ENCODE results near the gene SNIP1.
"Not testable (repeated sequence)": the region's sequence is repeated elsewhere in the genome, so short reads cannot be mapped to it uniquely, and the experiment has no call there.

SNIP1 gene

DNA sequence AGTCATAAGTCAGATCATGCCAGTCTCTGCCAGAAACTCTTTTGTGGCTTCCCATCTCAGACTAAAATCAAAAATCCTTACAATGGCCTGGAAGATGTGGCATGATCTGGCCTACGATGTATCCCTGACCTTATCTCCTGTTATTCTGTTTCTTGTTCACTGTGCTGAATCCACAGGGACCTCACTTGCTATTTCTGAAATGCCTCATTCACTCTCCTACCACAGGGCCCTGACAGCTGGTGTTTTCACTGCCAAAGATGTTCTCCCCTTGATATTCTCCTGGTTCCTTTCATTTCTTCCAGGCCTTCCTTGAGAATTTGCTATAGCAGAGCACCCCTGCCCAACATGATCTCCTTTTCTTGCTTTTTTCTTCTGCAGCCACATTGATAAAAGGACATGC lies 4.3 kb upstream of the SNIP1 start:
- DNase-seq, result no peak

DNA sequence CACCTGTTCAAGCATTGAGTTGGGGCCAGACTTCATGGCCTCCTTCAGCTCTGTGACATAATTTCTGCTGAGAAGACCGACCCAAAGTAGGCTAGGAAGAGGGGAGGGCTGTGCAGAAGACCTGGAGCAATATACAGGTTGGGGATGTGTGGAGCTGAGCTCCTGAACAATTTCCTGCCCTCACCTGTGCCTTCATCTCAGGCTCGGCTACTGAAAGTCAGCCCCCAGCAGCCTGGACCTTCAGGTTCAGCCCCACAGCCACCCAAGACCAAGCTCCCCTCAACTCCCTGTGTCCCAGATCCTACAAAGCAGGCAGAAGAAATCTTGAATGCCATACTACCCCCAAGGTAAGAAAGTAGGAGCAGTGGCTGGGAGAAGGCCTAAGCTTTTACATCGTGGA lies 3.3 kb upstream of the SNIP1 start:
- DNase-seq, result no peak

DNA sequence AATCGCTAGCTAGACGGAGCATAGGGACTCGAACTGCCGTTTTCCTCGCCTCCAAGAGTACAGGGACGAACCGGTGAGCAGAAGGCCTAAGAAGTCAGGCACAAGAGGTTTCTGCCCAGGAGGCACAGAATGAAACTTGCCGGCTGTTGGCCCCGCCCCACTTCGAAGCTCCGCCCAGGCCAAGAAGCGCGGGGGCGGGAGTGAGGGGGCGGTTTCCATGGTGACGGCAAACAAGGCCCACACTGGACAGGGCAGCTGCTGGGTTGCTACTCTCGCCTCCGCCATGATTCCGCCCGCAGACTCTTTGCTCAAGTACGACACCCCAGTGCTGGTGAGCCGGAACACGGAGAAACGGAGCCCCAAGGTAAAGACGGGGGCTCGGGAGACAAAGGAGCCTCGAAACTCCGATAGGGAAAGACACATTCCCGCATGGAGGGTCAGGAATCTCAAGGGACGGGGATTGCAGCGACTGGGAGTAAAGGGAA lies 2.7 kb upstream of the SNIP1 start, which contains the start of gene DNALI1:
TSS of gene DNALI1 (plus strand) at position 229 of the 485 bp plus-strand sequence. CDS start at position 284, 55 bp downstream.
- peak; percentile 11 for DNase-seq

DNA sequence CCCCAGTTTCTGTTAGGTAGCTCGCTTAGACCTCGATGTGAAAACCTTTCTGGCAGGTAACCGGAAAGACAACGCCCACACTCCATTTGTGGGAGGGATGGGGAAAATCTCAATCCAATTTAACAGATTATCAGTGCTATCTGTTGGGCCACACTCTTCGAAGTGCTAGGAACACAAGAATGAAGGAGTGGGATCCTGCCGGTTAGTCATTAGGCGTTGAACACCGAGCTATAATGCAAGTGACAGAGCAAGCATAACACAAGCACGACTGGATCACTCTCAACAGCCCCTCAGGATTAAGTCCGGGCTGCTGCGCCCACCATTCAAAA lies 531 bp downstream of the SNIP1 start:
- no peak for DNase-seq

DNA sequence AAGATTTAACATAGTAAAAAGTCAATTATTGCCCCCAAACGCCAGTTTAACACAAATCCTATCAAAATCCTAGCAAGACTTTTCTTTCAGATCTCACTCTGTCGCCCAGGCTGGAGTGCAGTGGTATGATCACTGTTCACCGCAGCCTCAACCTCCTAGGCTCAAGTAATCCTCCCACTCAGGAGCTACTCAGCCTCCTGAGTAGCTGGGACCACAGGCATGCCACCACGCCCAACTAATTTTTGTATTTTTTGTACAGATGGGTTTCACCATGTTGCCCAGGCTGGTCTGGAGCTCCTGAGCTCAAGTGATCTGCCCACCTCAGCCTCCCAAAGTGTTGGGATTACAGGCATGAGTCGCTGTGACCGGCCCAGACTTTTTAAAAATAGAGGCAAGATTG lies 4.8 kb downstream of the SNIP1 start:
- DNase-seq, result no peak

DNA sequence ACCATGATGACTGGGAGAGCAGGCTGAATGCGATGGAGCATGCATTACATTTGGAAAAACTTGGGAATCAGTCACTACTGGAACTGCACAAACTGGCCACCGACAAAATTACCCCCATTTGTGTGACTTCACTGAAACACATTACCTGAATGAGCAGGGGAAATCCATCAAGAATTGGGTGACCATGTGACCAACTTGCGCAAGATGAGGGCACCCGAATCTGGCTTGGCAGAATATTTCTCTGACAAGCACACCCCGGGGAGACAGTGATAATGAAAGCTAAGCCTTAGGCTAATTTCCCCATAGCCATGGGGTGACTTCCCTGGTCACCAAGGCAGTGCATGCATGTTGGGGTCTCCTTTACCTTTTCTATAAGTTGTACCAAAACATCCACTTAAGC lies 9.1 kb downstream of the SNIP1 start:
- no peak for DNase-seq

DNA sequence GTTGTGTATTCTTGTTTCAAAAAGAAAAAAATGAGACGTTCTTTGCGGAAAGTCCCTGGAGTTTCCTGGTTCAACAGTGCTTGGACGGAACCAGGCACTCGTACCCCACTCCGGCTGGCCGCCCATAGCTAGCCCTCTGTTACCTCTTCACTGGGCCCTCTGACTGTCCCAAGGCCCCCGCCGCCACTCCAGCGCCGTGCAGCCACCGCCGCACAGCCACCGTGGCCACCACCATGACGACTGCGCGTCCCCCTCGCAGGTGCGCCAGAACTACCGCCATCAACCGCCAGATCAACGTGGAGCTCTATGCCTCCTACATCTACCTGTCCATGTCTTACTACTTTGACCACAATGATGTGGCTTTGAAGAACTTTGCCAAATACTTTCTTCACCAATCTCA lies 9.6 kb downstream of the SNIP1 start:
- no peak for DNase-seq

DNA sequence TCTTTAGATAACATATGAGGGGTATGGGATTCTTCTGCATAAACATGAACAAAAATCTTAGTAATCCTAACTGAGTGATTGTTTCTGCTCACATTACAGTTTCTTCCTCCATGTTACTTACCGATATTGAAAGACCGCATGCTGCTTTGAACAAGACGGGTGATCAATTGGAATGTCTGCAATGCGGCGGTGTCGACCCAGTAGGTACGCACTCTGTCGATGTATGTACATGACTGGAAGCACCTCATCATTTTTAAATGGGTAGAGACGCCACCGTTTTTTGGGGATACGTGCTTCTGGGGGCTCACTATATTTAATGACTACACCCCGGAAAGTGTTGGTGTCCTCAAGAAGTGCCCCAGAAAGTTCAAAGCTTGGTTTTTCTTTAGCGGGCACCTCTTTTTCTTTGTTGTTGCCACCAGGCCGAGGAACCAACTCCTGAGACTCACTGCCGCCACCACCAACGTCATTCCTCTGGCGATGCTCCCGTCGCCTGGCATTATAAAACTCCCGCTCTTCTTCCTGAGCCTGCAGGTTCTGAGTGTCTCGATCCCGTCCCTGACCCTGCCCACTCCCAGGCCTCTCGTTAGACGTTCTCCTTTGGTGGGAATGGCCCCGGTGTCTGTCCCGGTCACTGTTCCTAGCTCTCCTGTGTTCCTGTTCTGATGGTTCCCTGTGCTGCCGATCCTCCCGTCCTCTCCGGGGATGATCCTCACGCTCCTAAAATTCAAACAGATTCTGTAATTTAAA lies 13.9 kb downstream of the SNIP1 start:
- DNase-seq, result no peak

DNA sequence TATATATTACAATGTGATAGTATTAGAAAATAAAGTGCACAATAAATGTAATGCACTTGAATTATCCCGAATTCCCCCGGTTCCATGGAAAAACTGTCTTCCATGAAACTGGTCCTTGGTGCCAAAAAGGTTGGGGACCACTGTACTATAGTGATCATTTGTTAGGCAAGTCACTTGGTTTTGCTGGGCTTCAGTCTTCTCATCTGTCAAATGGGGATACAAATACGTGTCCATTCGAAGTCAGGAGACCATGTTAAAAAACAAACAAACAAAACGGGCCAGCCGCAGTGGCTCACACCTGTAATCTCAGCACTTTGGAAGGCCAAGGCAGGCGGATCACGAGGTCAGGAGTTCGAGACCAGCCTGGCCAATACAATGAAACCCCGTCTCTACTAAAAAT lies 14.9 kb downstream of the SNIP1 start:
- not testable (repeated sequence) for DNase-seq

DNA sequence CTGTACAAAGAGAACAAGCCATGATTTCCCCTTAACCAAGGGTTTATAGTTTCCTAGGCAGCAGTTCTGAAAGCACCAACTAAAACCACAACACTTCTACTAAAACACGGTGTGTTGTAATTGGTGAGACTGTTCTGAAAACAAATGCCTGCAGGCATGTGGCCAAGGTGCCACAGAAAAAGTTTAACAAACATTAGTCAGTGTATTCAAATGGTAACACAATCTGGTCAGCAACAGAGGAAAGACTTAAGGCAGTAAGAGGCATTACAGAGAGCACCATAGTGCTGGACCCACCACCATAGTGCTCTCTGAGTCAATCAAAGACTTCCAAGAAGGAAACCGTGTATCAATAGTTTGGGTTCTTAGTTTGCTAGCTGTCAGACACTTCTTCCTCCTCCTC lies 16.7 kb downstream of the SNIP1 start:
- DNase-seq, result no peak

DNA sequence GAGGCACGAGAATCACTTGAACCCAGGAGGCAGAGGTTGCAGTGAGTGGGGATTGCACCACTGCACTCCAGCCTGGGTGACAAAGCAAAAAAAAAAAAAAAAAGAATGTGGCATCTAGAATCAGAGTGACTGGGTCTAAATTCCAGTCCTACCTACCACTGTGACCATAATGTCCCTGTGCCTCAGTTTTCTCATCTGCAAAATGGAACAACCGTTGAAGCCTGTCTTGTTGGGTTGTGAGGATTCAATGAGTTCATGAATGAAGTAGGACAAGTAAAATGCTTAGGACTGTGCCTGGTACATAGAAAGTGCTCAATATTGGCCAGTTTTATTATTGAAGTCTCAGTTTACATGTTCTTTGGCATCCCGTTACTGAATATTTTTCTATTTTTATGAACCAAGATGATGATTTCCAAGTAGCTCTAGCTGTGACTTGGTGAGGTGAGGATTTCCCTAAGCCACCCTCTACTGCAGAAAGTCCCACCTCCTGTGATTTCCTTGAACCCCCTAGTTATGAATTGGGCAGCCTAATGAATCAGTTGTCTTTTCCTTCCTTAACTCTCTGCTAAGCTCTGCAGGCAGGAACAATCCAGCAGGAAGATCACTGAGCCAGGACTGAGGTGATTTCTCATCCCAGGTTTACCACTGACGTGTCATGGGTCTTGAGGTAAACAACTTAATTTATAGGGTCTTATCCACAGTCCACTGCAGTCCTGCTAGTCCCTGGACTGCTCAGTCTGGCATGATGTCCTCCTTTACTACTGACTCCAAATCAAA lies 20.6 kb downstream of the SNIP1 start:
- no peak for DNase-seq

DNA sequence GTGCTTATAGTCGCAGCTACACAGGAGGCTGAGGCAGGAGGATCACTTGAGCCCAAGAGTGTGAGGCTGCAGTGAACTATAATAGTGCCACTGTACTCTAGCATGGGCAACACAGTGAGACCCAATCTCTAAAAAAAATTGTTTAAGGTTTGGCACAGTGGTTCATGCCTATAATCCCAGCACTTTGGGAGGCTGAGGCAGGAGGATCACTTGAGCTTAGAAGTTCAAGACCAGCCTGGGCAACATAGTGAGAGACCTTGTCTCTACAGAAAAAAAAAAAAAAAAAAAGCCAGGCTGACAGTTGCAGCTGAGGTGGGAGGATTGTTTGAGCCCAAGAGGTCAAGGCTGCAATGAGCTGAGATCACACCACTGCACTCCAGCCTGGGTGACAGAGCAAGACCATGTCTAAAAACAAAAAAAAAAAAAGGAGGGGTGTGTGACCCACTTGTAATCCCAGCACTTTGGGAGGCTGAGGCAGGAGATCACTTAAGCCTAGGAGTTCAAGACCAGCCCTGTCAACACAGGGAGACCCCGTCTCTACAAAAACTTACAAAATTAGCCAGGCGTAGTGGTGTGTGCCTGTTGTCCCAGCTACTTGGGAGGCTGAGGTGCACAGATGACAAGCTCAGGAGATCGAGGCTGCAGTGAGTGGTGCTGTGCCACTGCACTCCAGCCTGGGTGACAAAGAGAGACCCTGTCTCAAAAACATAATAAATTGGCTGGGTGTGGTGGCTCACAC lies 21.5 kb downstream of the SNIP1 start:
- not testable (repeated sequence) for DNase-seq

DNA sequence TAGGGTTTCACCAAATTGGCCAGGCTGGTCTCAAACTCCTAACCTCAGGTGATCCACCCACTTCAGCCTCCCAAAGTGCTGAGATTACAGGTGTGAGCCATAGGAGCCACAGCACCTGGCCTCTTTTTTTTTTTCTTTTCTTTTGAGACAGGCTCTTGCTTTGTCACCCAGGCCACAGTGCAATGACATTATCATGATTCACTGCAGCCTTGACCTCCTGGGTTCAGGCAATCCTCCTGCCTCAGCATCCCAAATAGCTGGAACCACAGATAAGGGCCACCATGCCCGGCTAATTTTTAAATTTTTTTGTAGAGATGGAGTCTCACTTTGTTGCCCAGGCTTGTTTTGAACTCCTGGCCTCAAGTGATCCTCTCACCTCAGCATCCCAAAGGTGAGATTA lies 24.2 kb downstream of the SNIP1 start:
- DNase-seq, result not testable (repeated sequence)

DNA sequence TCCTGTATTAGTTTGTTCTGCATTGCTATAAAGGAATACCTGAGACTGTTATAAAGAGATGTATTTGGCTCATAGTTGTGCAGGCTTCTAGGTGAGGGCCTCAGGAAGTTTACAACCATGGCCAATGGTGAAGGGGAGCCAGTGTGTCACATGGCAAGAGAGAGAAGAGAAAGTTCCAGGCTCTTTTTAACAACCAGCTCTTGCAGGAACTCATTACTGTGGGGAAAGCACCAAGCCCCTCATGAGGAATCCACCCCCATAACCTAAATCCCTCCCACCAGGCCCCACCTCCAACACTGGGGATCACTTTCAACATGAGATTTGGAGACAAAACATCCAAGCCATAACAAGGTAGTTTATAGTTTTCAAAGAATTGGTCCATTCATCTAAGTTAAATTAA lies 34.5 kb downstream of the SNIP1 start:
- no peak for DNase-seq

DNA sequence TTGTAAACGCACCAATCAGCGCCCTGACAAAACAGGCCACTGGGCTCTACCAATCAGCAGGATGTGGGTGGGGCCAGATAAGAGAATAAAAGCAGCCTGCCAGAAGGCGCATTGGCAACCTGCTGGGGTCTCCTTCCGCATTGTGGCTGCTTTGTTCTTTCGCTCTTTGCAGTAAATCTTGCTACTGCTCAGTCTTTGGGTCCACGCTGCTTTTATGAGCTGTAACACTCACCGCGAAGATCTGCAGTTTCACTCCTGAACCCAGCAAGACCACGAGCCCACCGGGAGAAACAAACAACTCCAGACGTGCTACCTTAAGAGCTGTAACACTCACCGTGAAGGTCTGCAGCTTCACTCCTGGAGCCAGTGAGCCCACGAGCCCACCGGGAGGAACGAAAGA lies 35.2 kb downstream of the SNIP1 start:
- DNase-seq, result peak; percentile 13

DNA sequence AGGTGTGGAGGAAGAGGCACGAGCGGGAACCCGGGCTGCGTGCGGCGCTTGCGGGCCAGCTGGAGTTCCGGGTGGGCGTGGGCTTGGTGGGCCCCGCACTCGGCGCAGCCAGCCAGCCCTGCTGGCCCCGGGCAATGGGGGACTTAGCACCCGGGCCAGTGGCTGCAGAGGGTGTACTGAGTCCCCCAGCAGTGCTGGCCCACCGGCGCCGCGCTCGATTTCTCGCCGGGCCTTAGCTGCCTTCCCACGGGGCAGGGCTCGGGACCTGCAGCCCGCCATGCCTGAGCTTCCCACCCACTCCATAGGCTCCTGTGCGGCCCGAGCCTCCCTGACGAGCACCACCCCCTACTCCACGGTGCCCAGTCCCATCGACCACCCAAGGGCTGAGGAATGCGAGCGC lies 35.9 kb downstream of the SNIP1 start:
- DNase-seq, result not testable (repeated sequence)

DNA sequence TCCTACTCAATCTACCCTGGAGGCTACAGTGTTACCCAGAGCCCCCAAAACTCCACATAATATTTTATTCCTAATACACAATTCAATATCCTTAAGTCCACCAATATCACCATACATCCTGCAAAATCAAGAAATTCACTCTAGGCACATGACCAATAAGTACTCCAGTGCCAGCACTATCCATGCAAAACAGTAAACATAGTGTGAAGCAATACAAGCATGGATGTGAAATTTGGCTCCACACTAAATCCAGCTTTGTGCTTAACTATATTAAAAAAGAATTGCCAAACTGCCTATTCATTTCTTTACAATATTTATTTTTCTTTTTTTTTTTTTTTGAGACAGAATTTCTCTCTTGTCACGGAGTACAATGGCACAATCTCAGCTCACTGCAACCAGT lies 36.5 kb downstream of the SNIP1 start:
- no peak for DNase-seq

DNA sequence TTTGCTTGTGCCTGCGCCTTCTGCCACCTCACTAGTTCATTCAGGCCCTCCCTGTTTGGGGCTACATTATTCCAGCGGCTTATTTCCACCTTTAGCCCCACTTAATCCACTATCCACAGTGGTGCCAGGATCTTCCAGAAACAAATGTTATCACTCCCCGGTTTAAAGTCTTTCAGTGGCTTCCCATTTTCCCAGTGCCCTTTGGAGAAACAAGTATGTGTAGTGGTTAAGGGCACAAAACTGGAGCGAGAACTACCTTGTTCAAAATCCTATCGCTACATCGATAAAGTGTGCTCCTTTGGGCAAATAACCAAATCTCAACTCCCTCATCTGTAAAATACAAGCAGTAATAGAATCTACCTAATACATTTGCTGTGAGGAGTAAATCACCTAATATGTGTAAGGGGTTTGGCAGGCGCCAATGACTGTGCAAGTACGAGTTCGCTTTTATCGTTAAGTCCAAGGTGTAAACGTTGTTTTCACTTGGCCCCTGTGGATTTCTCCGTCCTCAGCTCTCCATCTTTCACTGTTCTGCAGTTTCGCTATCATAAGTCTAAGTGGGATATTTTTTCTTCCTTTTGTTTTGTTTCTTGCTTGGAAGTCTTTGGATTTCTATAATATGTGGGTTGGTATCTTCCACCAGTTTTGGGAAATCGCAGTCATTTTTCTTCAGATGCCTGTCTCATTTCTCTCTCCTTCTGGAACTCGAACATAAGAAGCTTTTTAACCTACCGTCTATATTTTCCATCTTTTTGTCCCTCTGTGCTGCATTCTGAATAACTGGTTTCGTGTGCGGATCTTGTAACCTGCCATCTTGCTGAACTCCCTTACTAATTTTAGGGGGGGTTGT lies 38.7 kb downstream of the SNIP1 start:
- DNase-seq, result no peak

DNA sequence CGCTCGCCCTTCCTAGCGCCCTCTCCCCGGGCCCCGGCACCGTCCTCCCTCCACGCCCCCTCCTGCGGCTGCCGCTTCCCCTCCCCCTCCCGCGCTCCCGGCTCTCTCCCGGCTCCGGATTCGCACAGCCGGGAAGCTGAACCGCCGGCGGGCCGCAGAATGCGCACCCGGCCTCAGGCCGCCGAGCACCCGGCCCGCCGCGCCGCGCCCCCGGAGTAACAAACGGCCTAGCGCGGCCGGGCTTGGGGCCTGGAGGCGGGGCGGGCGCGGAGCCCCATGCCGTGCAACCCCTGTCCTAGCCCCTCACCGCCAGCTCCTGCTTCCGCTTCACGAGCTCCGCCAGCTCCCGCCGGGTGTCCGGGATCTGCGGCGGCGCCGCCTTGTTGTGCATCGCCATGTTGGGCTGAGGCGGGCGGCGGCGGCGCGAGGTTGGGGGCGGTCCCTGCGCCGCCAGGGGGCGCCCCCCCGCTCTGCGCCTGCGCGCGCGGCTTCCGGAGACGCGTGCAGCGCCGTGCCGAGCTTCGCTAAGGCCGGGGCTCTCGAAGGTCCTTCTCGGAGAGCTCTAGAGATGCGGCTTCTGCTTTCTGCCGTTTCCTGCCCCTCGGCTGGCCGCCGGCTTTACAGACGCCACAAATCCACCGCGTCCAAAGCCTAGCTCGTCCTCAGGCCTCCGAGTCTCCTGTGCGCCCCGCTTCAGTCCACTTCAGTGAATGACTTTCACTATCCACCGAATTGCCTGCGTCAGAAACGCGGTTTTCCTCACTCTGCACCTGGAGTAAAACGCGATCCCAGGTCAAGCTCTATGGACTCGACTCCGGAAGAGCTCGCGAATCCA lies 39.5 kb downstream of the SNIP1 start, which contains the start of gene MEAF6:
TSS of gene MEAF6 (minus strand) at position 417 of the 835 bp plus-strand sequence. CDS start at position 397, 20 bp downstream.
- peak; percentile 82 for DNase-seq

DNA sequence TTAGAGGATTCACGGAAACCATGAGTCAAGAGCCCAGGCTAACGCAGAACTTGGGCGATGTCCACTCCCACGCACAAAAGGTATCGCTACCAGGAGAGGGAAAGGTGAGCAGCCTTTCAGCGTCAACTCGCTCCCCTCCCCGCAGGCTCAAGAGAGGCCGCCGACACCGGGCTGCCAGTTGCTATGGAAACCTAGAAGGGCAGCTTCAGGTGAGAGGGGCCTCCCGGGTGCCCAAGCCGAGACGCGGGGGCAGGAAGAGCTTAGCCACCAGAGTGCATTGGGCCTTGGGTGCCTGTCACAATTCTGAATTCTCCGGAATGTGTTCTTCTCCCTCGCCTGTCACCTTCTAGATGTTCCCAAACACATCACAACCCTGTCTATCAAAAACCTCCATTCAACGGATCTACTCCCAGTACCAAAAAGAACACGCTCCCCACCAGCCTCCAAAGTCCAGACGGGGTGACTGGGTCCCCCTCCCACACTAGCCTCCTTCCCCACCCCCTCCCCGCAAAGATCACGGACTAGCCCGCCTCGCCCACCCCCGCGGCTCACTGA lies 40.2 kb downstream of the SNIP1 start:
- DNase-seq, result peak; percentile 33

DNA sequence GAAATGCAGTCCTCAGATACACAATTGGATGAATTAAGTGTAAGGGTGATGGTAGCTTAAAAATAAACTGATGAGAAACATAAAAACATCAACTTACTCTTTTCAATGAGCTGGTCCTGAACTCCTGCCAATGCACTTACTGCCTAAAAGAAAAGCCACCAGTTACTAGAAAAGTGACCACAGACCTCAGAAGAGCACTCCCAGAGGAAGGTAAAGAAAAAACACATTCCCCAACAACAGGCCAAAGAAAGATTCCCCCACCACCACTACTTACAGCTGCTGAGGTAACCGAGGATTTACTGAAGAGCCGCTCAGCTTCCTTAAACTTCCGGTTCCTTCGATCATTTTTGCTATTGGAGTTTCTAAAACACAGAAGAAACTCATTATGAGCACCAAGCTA lies 44.9 kb downstream of the SNIP1 start:
- DNase-seq, result no peak
